CD4-positive, alpha-beta T cell treated with Interleukin-2 at 100 ng/mL for 4 hours (primary cell): Measurements from ENCODE around the gene TMEM82.
"Not testable (repeated sequence)": the region's sequence is repeated elsewhere in the genome, so short reads cannot be mapped to it uniquely, and the experiment has no call there.

ENCODE experiments used
- DNase-seq: peaks from one replicate; pipeline ENCODE4 v3.0.0-alpha.2; 2020; ENCODE audit warnings: low spot score

Gene TMEM82

DNA sequence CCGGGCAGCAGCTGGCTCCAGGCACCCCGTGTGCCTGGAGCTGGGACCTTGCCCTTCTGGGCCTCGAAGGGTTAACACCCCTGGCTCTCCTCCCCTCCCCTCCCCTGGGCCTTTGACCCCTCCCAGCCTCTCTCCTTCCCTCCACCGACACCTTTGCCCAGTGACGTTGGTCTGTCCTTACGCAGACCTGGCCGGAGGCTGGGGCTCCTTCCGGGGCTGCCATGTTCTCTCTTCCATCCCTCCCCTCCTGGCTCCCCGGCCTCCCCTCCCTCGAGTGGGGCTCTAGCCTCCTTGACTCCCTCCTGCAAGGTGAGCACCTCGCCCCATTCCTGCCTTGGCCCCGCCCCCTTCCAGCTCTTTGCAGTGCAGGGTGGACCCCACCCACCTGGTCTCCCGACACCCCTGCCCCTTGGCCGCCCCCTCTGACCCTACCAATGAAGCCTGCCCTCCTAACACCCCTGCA, at the start of gene TMEM82:
Gene TMEM82 (plus strand): TSS at position 161 of the 463 bp plus-strand sequence. CDS start 61 bp downstream, at position 222.
- DNase-seq, result no peak

DNA sequence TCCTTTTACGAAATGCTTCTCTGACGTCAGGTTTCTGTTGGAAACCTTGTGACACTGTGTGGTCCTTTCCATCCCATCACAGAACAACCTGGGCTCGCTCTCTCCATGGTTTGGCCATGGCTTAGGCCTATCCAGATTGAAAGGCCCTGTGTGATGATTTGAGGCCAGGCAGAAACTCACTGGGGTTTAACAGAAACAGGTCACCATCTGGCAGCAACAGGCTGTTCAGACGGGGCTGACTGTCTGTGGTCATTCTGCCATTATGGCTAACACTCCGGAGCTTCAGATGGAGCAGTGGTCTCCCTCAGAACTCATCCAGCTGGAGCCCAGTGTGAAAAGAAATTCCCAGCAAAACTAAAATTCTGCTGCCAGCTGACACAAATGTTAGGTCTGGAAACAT, 48.9 kb upstream of the TMEM82 start:
- DNase-seq, result no peak

DNA sequence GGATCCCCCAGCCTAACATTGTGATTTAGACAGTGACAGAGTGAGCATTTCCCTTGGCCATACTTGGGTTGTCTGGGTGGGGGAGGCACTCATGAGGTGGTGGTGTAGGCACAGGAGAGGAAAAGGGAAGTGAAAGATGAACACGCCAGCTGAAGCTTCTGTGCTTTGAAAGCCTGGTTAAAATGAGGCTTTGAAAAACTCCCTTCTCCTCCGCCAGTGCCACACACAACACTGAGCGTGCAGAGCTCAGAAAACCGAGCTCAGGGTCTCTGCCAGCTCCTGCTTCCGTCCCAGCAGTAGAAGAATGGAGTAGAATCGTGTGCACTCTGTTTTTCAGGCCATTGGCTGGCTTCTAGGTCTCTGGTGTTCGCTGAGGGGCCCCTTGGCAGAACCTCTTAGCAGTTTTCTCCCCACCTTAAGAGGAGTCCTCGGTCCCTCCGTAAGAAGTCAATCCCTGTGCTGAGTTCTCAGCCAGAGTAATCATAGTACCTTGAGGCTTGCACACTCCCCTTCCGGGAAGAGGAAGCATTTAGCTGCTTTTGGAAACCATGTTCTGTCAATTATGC, 45.3 kb upstream of the TMEM82 start:
- peak; percentile 39 for DNase-seq

DNA sequence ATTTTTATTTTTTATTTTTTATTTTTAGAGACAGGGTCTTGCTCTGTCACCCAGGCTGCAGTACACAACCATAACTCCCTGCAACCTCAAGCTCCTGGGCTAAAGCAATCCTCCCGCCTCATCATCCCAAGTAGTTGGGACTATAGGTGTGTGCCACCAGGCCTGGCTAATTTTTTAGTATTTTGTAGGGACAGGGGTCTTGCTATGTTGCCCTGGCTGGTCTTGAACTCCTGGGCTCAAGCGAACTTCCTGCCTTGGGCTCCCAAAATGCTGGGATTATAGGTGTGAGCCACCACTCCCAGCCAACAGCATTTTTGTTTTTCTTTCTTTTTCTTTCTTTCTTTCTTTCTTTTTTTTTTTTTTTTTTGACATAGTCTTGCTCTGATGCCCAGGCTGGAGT, 44.1 kb upstream of the TMEM82 start:
- DNase-seq, result no peak

DNA sequence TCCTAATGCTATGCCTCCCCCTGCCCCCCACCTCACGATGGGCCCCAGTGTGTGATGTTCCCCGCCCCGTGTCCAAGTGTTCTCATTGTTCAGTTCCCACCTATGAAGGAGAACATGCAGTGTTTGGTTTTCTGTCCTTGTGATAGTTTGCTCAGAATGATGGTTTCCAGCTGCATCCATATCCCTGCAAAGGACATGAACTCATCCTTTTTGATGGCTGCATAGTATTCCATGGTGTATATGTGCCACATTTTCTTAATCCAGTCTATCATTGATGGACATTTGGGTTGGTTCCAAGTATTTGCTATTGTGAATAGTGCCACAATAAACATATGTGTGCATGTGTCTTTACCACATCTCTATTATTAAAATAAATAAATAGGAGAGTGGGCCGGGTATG, 43.0 kb upstream of the TMEM82 start:
- not testable (repeated sequence) for DNase-seq

DNA sequence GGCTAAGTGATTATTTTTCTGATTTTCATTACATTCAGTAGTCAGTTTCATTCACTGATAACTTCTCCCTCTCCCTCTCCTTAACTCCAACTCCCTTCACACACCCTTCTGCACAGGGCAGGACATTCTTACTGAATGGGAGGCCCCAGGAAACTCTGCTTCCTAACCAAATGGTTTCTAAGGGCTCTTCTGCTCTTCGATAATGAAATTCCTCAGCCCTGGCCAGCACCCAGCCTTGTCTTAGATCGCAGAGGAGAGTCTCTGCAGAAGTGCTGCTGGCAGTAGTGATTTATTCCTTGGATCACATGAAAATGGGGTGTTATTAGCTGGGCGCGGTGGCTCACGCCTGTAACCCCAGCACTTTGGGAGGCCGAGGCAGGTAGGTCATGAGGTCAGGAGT, 41.8 kb upstream of the TMEM82 start:
- no peak for DNase-seq

DNA sequence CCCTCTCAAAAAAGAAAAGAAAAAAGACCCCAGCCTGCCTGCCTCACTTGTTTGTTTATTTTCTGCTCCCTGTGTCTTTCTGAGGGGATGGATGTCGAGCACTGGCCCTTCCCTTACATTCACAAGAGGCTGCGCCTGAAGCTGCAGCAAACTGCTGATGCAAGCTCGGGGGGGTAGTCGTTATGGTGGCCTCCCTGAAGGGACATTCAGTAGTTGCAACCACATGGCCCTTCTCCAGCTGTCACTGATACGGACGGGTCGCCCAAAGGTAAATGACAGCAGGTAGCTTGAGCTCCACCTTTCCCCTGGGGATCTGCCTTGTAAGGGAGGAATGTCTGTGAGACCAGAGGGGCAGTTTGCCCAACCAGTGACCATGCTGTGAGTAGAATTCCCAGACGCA, 40.5 kb upstream of the TMEM82 start:
- DNase-seq, result no peak

DNA sequence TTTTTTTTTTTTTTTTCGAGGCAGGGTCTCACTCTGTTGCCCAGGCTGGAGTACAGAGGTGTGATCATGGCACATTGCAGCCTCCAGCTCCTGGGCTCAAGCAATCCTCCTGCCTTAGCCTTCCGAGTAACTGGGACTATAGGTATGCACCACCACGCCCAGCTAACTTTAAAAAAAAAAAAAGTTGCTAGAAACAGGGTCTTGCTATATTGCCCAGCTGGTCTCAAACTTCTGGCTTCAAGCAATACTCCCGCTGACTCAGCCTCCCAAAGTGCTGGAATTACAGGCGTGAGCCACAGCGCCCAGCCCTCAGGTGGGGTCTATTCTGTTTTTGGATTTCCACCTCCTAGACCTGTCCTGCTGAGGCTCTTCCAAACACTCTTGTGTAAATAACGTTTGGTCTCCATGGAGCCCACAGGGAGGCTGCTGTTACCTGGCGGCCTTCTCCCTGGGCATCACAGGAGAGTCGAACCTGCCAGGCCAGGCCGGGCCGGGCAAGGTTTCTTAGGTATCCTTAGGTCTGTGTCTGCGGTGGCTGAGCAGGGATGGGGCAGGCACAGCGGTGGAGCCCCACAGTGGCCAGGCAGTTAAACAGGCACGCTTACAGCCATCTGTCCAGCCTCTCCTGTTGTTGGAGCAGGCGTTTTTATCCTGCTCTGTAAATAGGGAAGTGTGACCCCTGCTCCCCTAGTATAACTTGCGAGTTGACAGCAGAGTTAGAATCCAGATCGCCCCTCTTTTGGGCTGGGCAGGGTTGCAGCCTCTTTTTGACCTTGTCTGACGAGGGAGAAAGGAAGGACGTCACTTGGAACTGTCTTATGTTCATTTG, 39.4 kb upstream of the TMEM82 start:
- DNase-seq, result no peak

DNA sequence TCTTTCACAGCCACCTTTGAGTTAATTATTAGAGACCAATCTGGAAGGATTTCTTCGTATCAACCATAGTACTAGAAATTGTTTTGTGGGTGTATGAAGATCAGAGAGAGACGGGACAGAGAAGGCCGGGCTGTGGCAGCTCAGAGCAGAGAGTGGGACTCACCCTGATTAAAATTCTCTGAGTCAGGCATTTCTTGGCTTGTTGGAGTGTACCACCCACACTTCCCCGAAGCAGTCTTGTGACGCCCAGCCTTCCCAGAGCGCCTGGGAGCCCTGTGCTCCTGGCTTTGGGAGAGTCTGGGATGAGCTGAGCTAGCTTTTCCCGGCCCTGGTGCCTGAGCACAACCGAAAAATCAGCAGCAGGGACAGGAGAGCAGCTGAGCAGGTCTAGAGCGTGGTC, 38.7 kb upstream of the TMEM82 start:
- DNase-seq, result no peak

DNA sequence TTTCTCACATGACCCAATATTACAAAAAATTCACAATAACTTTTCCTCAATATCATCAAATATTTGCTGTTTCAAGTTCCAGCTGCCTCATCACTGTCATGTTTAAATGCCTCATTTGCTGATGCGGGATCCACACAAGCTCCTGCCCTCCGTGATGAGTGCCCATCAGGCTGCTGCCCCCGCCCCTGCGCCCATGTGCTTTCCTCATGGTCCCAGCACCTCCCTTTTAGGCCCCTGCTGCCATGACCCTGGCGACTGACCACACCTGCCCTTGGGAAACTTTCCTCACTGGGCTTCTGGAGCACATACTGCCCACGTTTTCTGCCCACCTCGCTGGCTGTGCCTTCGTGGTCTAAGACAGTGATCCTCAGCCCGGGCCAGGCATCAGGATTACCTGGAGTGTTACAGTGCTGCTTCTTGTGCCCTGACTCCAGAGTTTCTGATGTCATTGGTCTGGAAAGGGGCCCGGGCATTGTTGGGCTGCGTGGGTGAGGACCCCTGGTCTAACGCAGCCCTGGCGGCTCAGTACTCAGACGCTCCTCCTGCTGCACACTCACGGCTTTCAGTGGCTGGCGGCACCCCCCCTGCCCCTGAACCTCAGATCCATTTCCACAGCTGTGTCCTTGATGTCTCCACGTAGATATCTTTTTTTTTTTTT, 37.6 kb upstream of the TMEM82 start:
- no peak for DNase-seq

DNA sequence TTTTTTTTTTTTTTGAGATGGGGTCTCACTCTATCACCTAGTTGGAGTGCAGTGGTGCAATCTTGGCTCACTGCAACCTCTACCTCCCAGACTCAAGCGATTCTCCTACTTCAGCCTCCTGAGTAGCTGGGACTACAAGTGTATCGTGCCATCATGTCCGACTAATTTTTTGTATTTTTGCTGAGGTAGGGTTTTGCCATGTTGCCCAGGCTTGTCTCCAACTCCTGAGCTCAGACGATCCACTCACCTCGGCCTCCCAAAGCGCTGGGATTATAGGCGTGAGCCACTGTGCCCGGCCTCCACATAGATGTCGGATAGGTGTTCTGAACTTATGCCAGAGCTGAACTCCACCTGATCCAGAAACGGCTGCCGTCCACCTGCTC, 37.1 kb upstream of the TMEM82 start:
- DNase-seq, result no peak

DNA sequence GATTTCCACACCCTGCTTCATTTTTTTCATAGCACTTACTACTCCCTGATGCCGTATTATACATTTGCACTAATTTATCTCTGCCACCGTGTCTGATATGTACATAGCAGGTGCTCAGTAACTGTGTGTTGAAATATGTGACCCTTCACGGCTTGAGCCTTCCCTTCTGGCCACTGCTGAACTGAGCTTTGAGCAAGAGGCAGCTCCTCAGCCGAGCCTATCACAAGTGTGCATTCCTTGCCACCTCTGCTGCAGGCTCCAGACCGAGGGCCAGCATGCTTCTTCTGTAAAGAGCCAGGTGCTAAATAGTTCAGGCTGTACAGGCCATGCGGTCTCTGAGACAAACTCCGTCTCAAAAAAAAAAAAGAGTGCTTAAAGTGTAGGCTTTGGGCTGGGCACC, 35.5 kb upstream of the TMEM82 start:
- DNase-seq, result no peak

DNA sequence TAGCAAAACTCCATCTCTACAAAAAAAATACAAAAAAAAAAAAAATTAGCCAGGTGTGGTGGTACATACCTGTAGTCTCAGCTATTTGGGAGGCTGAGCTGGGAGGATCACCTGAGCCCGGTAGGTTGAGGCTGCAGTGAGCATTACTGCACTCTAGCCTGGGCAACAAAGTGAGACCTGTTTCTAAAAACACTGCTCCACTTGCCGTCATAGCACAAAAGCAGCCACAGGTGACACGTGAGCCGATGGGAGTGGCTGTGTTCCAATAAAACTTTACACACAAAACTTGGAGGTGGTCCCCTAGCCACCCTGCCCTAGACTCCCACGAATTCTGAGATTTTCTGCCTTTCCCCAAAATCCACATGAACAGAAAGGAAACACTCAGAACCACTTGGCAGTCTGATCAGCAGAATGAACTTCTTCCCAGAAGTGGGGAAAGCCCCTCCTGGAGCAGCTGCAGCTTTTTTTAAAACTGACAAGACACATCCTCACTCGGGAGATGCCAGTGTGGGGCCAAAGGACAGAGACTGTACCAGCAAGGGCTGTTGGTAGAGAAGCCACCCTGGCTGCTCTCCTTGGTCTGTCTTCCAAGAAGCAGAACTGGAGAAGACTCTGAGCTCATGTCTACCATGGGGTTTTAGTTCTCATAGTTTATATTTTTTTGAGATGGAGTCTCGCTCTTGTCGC, 34.9 kb upstream of the TMEM82 start:
- DNase-seq, result no peak

DNA sequence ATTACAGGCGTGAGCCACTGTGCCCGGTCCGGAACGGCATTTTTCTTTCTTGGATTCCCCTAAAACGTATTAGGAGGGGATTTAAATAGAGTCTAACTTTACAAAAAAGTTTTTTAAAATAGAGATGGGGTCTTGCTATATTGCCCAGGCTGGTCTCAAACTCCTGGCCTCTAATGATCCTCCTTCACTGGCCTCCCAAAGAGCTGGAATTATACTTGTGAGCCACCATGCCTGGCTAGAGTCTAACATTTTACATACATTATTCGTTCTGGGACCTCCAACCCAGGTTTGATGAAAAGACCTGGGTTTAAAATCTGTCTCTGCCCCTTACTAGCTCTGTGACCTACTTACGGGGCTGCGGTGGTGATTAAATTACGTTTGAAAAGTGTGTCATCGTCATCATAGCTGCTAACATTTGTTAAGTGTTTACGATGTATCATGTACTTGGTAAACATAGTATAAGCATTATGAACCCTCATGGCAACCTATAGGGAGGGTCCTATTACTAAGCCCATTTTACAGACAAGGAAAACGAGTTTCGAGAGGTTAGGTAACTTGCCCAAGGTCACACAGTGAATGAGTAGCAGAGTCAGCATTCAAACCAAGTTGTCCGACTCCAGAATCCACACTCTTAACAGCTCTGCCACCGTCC, 33.7 kb upstream of the TMEM82 start:
- no peak for DNase-seq

DNA sequence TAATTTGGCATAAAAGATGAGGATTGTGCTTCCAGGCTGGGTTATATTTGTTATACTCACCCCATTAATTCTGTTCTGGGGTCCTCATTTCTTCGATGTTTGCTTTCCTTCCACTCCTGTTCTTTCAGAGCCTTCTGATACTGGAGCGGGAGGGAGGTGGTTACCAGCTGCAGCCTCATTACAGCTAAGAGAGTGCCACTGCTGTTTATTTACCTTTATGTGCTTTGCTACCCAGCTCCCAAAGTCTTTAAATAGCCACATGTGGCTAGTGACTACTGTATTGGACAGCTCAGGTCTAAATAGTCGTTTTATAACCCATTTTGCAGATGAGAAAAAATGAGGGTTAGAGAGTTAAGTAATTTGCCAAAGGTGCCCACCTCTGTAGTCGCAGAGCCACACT, 33.1 kb upstream of the TMEM82 start:
- no peak for DNase-seq

DNA sequence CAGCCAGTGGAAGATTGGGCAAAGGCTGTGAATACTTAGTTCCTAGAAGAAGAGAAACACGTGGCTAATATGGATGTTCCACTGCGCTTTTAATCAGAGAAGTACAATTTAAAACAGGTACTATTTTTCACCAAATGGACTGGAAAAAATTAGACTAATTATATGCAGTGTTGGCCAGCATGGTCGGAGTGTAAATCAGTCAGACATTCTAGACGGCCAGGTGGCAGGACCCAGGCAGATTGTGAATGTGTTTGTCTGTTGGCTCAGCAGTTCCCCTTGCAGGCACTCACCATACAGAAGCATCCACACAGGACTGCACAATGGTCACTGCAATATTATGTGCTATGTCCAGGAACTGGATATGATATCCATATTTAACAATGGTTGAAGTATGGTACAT, 30.1 kb upstream of the TMEM82 start:
- no peak for DNase-seq

DNA sequence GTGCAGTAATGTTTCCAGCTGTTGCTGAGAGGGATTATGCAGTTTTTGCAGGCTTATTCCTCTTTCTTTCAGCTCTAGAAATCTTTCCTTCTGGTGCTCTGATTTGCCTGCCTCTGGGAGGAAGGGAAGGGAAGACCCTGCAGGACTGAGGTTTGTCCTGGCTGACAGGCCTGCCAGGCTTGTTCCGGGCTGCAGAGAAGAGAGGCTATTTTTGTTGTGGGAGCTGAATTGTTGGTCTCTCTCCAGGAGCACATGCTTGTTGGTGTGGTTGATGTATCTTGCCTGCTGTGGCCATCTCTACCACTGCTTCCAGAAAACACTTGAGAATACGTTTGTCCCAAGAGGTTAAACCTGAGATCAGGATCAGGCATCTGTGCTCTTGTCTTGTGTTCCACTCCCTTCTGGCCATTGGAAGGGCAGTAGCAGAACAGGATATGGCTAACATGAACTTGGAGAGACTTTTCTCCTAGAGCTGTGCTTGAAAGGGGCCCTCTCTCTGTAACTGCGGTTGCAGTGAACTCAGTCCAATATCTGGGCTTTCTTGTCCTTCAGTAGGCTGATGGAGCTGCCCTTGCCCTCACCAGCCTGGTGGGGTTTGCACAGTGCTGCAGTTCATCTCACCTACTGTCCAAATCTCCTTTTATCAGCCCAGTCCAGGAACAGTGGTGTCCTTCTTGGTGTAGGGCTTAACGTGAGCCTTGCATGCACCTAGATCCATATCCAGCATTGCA, 27.7 kb upstream of the TMEM82 start:
- no peak for DNase-seq

DNA sequence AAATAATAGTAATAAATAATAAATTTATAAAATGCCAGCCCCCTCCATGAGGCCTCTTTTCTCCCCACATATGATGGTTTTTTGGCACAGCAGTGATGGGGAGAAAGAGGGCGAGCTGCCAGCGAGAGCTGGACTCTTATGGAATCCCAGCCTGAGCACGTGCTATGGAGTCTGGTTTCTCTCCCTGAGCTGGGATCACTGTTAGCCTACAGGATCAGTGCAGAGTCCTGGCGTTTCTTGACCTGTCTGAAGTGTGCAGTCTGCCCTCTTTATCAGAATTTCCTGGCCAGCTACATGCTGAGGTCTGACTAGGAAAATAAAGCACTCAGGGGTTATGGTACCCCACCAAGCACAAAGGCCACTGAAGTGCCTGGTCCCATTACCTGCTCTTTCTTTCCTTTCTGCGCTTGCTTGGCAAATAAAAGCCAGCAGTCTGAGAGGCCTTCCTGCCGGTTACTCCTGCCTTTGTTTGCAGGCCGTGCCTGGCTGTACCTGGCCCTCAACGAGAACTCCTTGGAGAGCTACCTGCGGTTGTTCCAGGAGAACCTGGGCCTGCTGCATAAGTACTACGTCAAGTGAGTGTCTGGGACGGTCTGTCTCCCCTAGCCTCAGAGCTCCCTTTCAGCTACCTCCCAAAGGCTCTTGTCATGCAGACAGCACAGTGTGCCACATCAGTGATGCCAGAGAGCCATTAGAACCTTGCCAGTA, 24.7 kb upstream of the TMEM82 start:
- no peak for DNase-seq

DNA sequence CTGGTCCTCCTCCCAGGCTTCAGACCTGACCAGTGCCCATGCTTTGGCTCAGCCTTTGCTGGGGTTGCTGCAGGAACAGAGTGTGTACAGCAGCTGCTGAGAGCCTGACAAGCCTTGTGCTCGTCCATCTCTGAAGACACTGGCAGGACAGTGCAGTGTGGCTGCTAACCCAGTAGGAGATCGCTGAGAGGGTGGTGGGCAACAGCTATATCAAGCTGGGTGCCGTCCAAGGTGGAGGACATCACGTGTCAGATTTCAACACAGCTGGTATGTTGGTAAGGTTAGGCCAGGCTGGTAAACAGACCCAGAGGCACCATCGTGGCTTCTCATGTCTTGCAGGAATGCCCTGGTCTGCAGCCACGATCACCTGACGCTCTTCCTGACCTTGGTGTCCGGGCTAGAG, 24.1 kb upstream of the TMEM82 start:
- no peak for DNase-seq

DNA sequence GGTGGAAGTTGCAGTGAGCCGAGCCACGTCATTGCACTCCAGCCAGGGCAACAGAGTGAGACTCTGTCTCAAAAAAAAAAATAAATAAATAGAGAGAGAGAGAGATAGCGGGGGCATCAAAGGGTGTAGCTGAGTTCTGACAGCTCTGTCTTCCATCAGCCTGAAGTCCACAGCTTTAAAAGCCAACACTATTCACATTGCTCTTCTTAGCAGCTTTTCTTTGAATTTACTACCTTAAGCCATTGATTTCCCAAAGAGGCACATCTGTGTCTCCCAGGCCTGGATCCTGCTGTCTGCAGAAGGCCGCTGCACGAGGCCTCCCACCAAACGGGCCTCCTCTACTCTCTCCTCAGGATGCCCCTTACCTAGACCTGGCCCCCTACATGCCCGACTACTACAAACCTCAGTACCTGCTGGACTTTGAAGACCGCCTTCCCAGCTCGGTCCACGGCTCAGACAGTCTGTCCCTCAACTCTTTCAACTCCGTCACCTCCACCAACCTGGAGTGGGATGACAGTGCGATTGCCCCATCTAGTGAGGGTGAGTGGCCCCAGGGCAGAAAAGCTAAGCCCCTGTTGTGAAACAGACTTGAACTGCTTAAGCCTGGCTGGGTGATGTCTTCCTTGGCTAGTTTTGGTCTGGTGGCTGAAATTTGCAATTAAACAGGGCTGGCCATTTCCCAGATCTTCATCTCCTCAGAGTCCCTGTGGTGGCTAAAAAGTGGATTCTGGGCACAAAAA, 22.7 kb upstream of the TMEM82 start:
- no peak for DNase-seq
